ENCODE data around the gene CD48. TPM values are rescaled to one million over a fixed set of nuclear protein-coding genes. Genes with fewer than 3 reads are reported as not detected.

CD48 gene
- total RNA-seq, 6 donors from 2014 or later = 9.4 to 32.1 (median 16.3) TPM

DNA sequence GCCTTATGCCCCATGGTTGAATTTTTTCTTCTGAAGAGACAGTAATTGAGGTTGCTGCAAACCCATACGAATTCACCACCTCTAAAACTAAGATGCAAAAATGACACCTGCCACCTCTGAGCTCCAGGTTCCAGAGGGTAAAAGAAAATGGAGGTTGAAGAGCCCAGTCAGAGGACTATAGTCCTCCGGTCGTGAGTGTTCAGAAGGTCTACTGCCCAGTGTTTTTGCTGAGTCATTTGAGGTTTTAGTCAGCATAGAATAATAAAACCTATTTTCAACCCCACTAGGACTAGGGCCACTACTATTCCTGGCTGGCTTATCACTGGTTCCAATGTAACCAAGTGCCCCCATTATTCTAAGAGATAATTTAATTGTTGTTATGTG is 14.5 kb upstream of the CD48 start:
- Histone ChIP-seq H3K9me3 (no peaks in the 10 kb centered on the region), H3K4me1 (peaks cover 0 to 13% (median 11%) of the 10 kb centered on the region in 4 donors), H3K36me3 (no peaks in the 10 kb centered on the region), H3K27me3 (no peaks in the 10 kb centered on the region), H3K4me3 (no peak overlapping the region), H3K27ac (peak overlapping the region in 2 of 4 donors; percentile 7 to 66)
- 49 to 54% methylated on average over 3 of the region's 3 CpGs for WGBS, 2 donors
- DNase-seq (no peak), ATAC-seq (ENCODE audit: low FRiP score in 2 of 2) (peak in 1 of 2 donors; percentile 26)
- no peak for TF ChIP-seq POLR2A (IDR thresholded peaks at IDR 0.05)
- TF ChIP-seq, protein P1, sequence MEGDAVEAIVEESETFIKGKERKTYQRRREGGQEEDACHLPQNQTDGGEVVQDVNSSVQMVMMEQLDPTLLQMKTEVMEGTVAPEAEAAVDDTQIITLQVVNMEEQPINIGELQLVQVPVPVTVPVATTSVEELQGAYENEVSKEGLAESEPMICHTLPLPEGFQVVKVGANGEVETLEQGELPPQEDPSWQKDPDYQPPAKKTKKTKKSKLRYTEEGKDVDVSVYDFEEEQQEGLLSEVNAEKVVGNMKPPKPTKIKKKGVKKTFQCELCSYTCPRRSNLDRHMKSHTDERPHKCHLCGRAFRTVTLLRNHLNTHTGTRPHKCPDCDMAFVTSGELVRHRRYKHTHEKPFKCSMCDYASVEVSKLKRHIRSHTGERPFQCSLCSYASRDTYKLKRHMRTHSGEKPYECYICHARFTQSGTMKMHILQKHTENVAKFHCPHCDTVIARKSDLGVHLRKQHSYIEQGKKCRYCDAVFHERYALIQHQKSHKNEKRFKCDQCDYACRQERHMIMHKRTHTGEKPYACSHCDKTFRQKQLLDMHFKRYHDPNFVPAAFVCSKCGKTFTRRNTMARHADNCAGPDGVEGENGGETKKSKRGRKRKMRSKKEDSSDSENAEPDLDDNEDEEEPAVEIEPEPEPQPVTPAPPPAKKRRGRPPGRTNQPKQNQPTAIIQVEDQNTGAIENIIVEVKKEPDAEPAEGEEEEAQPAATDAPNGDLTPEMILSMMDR (IDR thresholded peaks at IDR 0.05) = no peak
- TF ChIP-seq POLR2AphosphoS5 (IDR thresholded peaks at IDR 0.05) = no peak
- TF ChIP-seq EP300 (IDR thresholded peaks at IDR 0.05) = no peak

DNA sequence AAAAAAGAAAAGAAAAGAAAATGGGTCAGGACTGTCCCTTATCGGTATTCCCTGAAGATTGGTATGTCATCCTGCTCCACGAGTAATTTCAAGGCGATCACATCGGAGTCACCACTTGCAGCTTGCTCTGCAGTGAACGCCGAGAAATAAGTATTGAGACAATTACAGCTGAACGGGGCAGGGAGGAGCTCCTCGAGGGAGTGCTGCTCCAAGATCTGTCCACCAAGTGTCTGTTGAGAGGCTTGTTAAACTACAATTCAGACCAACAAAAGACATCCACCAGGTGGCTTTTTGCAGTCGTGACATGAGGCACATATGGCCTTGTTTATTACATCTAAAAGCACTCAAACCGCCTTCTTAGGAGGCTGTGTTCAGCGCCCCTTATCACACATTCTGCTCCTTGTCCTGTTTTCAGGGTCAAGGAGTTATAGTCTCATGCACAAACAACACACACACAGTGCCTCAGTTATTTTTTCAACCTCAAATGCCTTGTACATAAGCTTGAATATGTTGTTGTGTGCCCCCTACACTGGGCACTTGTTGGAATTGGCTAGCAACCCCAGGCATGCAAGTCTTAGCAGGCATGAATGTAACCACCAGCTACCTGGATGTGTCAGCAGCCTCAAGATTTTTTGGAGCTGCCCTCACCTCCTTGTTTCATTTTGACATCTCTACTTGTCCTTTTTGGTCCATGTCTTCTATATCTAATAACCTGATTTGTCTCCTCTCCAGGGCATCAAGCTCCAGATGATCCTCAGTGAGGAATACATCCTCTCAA is 13.0 kb upstream of the CD48 start:
- no peak overlapping the region for H3K27ac ChIP-seq
- DNase-seq (no peak), ATAC-seq (ENCODE audit: low FRiP score in 2 of 2) (no peak)
- peaks cover 0 to 13% (median 11%) of the 10 kb centered on the region in 4 donors for H3K4me1 ChIP-seq
- 56 to 72% methylated on average over 11 of the region's 11 CpGs for WGBS, 2 donors
- H3K27me3 ChIP-seq = no peaks in the 10 kb centered on the region
- no peaks in the 10 kb centered on the region for H3K36me3 ChIP-seq
- TF ChIP-seq POLR2AphosphoS5 (IDR thresholded peaks at IDR 0.05) = no peak
- TF ChIP-seq, protein P1 (IDR thresholded peaks at IDR 0.05) = no peak
- TF ChIP-seq EP300 (IDR thresholded peaks at IDR 0.05) = no peak
- no peak for TF ChIP-seq POLR2A (IDR thresholded peaks at IDR 0.05)
- H3K4me3 ChIP-seq = no peak overlapping the region
- no peaks in the 10 kb centered on the region for H3K9me3 ChIP-seq

GRCh38 chr1:160723332-160723731 is 11.7 kb upstream of the CD48 start:
- Histone ChIP-seq H3K27me3 (no peaks in the 10 kb centered on the region), H3K9me3 (no peaks in the 10 kb centered on the region), H3K27ac (no peak overlapping the region), H3K4me1 (peaks cover 0 to 13% (median 11%) of the 10 kb centered on the region in 4 donors), H3K4me3 (no peak overlapping the region), H3K36me3 (no peaks in the 10 kb centered on the region)
- no peak for DNase-seq
- TF ChIP-seq POLR2AphosphoS5 (IDR thresholded peaks at IDR 0.05) (no peak), EP300 (IDR thresholded peaks at IDR 0.05) (no peak), POLR2A (IDR thresholded peaks at IDR 0.05) (no peak)
- TF ChIP-seq, protein P1 (IDR thresholded peaks at IDR 0.05) = no peak
- 70 to 83% methylated on average over 2 of the region's 2 CpGs for WGBS, 2 donors
- no peak for ATAC-seq (ENCODE audit: low FRiP score in 2 of 2)

GRCh38 chr1:160722726-160723125 is 11.1 kb upstream of the CD48 start:
- no peaks in the 10 kb centered on the region for H3K27me3 ChIP-seq
- H3K36me3 ChIP-seq = no peaks in the 10 kb centered on the region
- H3K27ac ChIP-seq = no peak overlapping the region
- TF ChIP-seq EP300 (IDR thresholded peaks at IDR 0.05) = no peak
- TF ChIP-seq POLR2A (IDR thresholded peaks at IDR 0.05) = no peak
- TF ChIP-seq, protein P1 (IDR thresholded peaks at IDR 0.05) = no peak
- TF ChIP-seq POLR2AphosphoS5 (IDR thresholded peaks at IDR 0.05) = no peak
- no peaks in the 10 kb centered on the region for H3K9me3 ChIP-seq
- DNase-seq (no peak), ATAC-seq (ENCODE audit: low FRiP score in 2 of 2) (no peak)
- WGBS, 2 donors = 71 to 87% methylated on average over 10 of the region's 10 CpGs
- no peak overlapping the region for H3K4me3 ChIP-seq
- peaks cover 0 to 13% (median 11%) of the 10 kb centered on the region in 4 donors for H3K4me1 ChIP-seq

DNA sequence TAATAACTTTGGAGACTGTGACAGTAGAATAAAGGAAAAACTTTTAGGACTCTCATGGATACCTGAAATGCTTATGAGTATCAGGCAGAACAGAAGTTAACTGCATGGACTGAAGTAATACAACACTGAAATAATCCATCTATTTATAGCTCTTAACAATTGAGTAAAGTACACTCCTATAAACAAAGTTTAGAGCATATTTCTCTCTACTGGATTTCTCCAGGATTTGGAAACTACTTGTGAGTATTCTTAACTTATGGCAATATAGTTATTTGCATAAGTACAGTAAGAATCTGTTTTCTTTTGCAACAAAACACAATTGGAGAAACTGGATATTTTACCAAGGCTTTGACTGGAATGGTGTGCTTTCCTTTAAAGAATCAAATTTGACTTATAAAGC is 9.9 kb upstream of the CD48 start:
- DNase-seq (no peak), ATAC-seq (ENCODE audit: low FRiP score in 2 of 2) (no peak)
- H3K4me1 ChIP-seq = peaks cover 0 to 6% (median 3%) of the 10 kb centered on the region in 4 donors
- no peak overlapping the region for H3K27ac ChIP-seq
- TF ChIP-seq POLR2AphosphoS5 (IDR thresholded peaks at IDR 0.05) (no peak), EP300 (IDR thresholded peaks at IDR 0.05) (no peak), POLR2A (IDR thresholded peaks at IDR 0.05) (no peak)
- TF ChIP-seq, protein P1 (IDR thresholded peaks at IDR 0.05) = no peak
- H3K27me3 ChIP-seq = no peaks in the 10 kb centered on the region
- no peaks in the 10 kb centered on the region for H3K36me3 ChIP-seq
- H3K4me3 ChIP-seq = no peak overlapping the region
- no peaks in the 10 kb centered on the region for H3K9me3 ChIP-seq

All from upper lobe of left lung (tissue), 6 donors.